Fibroblast of skin of left biceps (primary cell): ENCODE measurements around the gene ZBTB9.
A peak's percentile ranks its signal among the peaks of the same experiment; 100 is the strongest.

Source experiments
- DNase-seq, 2 experiments: peaks; one replicate each; pipeline ENCODE4 v3.0.0-alpha.2; 2013; ENCODE audit warnings: low read depth in 2 of 2

The ZBTB9 gene

DNA sequence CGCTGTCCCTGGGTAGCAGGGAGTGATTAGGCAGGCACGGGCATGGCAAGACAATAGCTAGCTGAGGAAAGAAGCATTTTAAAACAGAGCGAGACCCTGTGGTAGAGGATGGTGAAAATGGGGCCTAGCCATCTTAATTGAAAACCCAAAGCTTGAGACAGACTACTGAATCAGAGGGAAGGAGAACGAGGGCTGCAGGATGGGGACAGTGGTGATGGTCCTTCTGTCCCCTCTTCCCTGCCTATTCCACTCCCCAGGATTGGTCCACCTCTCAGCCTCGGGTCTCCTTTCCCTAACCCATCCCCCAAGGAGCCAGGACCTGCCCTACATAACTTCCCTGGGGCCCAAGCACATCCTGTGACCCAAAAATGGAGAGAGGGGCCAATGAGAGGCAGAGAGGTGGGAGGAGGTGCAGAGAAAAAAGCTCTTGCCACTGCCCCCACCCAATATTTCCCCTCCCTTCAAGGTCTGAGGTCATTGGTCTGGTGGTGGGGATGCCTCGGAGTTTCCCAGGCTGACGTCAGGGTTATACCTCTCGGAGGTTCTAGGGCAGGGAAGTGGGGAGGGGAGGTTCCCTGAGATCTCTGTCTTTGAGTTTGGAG lies 35.6 kb upstream of the ZBTB9 start:
- no peak for DNase-seq

- peak; percentile 43 to 44 for DNase-seq
Observed at GRCh38 chr6:33419580-33420490, 34.5 kb upstream of the ZBTB9 start, which contains the start of gene SYNGAP1. TSS of gene SYNGAP1 (plus strand) at chr6:33420065. CDS start at chr6:33420265, 200 bp downstream.

DNA sequence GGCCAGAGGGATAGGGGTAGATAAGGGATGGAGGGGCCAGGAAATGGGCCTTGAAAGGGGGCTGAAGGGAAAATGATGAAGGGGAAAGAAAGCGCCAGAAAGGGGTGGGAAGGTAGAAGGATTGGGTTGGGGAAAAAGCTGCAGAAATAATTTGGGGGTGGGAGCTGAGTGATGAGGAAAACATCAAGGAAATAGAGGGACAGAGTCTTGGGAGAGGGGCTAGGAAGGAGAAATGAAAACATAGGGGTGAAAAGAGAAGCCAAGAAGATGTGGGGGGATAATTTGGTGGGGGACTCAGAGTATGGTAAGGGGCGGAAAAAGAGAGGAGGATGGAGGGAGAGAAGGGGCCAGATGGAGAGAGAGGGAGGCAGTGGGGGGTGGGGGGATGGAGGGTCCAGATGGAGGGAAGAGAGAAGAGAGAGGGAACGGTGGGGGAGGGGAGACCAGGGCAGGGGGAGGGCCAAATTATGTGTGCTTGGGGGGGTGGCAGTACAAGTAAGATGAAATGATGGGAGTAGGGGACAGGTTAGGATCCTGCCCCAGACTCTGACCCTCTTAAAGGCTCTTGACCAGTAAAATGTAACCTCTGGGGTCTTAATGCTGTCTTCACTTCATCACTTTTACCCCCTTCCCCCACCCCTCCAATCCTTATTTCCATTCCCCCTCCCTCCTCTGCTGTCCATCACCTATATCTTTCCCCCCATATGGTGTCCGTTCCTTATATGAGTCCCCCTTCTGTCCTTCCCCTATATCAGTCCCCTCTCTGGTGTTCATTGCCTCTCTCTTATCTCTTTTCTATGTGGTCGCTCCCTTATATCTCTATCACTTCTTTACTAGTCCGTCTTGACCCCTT lies 33.7 kb upstream of the ZBTB9 start:
- DNase-seq = no peak

DNA sequence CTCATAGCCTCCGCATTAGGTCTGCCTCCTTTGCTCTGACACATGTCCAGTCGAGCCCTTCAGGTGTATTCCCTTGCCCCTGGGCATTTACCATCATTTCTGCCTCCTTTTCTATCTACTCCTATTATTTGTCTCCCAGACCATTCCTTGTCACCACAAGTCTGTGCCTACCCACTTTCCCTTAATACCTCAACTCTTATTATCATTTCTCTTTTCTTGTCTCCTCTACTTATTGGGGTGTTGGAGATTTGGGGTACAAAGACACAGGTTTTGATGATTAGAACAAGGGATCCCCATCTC lies 33.1 kb upstream of the ZBTB9 start:
- no peak for DNase-seq

DNA sequence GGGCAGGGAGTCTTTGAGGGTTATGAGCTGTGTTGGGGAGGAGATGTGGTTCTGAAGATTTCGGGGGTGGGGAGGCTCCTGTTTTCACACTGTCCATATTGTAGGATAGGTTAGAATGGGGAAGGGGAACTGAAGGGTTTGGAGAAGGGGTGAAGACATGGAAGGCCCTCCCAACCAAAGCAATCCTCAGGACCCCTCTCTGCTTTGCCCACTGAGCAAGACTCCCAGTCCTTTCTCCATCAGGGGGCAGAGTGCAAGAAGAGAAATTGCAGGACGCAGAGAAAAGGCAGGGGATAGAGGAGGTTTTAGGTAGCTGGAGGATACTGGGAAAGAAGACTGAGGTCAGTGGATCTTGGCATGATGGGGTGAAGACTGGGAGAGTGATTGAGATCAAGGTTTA lies 30.6 kb upstream of the ZBTB9 start:
- DNase-seq = no peak

- DNase-seq = no peak
Observed at GRCh38 chr6:33424855-33425667, 29.3 kb upstream of the ZBTB9 start.

- peak; percentile 48 to 51 for DNase-seq
Observed at GRCh38 chr6:33425668-33426577, 28.5 kb upstream of the ZBTB9 start.

DNA sequence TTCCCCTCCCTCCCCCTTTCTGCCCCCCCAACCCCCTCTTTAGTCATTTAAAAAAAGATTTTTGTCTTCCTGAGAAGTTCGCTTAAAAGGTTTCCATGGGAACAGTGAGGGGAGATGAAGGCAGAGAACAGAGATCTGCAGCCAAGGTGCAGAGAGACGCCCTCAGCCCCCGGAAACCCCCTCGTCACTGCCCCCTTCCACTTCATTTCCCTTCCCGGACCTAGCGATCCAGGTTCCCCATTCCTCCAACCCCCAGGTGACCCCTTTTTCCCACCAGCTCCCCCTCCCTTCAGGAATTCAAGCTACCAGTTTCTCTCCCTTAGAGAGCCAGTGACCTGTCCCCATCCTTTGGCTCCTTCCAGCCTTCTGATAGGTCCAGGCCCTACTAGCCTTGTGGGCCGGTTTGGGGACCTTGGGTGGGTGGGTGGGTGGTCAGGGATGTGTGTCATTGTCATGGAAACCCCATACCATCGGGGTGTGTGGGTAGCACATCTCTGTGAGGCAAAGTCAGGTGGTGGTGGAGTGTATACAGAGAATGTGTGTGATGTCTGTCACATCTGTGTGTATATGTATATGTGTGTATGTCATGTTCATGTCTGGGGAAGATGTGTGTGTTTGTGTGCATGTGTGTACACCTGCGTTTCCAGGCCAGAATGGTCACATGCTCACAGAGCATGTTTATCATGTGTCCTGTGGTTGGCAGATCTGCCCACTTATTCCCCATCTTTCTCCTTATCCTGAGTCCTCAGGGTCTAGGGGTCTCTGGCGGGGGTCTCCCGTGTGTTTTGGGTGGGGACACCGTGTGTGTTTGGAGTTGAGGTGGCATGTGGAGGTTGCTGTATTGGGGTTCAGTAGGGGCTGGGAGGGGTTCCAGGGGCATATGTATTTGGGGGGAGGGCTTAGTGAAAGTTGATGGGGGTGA lies 27.5 kb upstream of the ZBTB9 start:
- no peak for DNase-seq

DNA sequence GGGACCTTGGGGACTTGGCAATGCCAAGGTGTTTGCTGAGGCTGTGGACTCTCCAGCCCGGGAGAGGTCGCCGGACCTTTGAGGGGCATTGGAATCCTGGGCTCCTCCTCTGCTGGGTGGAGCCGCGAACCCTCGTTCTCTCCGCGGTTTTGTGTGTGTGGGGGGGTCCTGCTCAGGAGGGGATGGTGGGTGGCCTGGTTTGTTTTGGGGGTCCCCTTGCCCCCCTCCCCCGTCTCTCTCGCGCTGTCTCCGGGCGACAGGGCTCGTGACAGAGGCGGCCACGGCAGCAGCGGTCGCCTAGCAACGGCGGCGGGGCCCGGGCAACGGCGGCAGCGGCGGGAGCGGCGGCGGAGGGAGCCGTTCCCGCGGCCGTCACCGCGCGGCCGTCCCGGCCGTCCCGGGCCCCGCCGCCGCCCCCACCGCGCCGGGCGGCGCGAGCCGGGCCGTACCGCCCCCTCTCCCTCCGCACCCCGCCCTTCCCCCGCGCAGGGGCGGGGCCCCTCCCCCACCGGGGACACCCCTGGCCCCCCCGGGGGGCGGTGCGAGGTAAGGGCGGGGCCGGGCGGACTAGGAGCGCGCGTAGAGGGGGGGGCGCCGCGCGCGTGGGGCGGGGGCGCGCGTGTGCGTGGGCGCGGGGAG lies 26.7 kb upstream of the ZBTB9 start:
- no peak for DNase-seq

GRCh38 chr6:33428224-33428965 lies 26.0 kb upstream of the ZBTB9 start:
- DNase-seq = no peak

GRCh38 chr6:33428966-33429749 lies 25.2 kb upstream of the ZBTB9 start:
- DNase-seq = no peak

GRCh38 chr6:33429750-33430052 lies 24.7 kb upstream of the ZBTB9 start:
- DNase-seq = no peak

DNA sequence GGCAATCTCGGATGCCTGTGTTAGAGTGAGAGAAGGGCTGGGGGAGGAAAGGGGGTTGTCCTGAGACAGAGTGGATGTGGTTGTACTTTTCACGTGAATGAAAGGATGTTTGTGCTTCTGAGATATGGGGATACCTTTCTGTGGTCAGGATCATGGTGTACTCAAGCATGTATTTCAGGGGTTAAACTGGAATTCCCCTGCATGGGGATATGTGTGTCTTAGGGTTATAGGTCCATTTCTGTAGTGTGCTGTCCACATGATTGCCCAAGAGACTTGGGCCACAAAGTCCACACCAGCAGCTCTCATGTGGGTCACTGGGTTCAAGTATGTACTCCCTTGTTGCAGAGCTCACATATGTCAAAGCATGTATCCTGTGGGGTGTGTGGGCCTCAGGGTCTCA lies 24.0 kb upstream of the ZBTB9 start:
- no peak for DNase-seq

DNA sequence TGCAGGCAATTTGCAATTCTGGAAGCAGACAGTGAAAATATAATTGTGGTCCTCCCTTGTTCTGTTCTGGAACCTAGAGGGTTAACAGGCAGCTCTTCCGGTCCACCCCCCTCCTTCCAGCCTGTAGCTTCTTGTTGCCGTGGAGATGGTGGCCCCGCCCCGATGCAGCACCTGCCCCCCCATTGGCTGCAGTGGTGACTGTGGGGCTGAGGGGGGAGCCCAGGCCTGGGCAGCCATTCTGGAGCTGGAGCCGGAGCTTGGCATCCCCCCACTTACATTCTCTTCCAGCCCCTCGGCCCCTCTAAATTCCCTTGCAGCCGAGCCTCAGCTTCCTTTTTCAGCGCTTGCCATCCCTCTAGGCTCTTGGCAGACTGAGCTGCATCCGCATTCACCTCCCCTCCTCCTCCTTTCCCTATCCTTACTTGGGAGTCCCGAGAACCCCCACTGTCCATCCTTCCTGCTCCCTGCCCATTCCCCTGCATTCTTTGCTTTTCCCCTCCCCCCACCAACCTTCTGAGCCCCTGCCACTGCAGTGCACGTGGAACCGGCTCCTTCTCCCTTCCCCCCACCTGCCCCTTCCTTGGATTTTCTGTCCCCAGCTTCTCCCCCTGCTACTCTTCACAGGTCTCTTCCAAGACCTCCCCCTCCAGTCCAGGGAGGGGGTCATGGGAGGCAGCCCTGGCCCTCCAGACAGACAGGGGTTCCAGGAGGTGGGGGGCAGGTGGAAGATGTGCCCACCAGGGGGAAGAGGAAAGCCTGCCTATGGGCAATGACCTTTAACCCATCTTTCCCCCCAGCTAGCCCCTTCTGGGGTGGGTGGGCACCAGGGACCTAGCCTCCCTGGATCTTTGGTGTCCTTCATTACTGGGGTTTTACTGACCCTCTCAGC lies 23.1 kb upstream of the ZBTB9 start:
- DNase-seq = no peak

GRCh38 chr6:33431880-33432541 lies 22.4 kb upstream of the ZBTB9 start:
- no peak for DNase-seq

DNA sequence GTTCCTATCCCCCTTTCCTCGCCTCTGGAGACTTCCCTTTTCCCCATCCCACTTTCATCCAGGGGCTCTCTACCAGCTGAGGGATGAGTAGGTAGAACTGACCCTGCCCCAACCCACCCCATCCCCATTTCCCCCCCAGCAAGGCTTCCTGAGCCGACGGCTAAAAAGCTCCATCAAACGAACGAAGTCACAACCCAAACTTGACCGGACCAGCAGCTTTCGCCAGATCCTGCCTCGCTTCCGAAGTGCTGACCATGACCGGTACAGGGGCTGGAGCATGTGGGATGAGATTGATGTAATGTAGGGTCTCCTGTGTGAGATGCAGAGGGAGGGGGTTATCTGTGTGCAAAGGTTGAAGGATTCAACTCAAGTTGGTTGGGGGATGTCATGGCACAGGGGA lies 21.8 kb upstream of the ZBTB9 start:
- no peak for DNase-seq
